Measurements from ENCODE around the gene SLC4A1AP. TPM values are rescaled to one million over a fixed set of nuclear protein-coding genes. Genes with fewer than 3 reads are reported as not detected.

Gene SLC4A1AP
- total and polyA plus RNA-seq, 2 of the 13 experiments (the other 11 are each of a cell fraction or from before 2014, with no cell fraction given), result 15.3 to 44.6 TPM

- TF ChIP-seq XRCC5 (optimal IDR thresholded peaks at IDR 0.05; ENCODE audit: low read length) (no peak), NFIB (CRISPR knock-in tag; IDR thresholded peaks at IDR 0.05; ENCODE audit: borderline replicate concordance) (no peak)
- TF ChIP-seq, protein P1, sequence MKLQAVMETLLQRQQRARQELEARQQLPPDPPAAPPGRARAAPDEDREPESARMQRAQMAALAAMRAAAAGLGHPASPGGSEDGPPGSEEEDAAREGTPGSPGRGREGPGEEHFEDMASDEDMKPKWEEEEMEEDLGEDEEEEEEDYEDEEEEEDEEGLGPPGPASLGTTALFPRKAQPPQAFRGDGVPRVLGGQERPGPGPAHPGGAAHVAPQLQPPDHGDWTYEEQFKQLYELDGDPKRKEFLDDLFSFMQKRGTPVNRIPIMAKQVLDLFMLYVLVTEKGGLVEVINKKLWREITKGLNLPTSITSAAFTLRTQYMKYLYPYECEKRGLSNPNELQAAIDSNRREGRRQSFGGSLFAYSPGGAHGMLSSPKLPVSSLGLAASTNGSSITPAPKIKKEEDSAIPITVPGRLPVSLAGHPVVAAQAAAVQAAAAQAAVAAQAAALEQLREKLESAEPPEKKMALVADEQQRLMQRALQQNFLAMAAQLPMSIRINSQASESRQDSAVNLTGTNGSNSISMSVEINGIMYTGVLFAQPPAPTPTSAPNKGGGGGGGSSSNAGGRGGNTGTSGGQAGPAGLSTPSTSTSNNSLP (IDR thresholded peaks at IDR 0.05; ENCODE audit: low read depth, low read length), result no peak
Observed at GRCh38 chr2:27627963-27628766, 35.5 kb upstream of the SLC4A1AP start (continued).

DNA sequence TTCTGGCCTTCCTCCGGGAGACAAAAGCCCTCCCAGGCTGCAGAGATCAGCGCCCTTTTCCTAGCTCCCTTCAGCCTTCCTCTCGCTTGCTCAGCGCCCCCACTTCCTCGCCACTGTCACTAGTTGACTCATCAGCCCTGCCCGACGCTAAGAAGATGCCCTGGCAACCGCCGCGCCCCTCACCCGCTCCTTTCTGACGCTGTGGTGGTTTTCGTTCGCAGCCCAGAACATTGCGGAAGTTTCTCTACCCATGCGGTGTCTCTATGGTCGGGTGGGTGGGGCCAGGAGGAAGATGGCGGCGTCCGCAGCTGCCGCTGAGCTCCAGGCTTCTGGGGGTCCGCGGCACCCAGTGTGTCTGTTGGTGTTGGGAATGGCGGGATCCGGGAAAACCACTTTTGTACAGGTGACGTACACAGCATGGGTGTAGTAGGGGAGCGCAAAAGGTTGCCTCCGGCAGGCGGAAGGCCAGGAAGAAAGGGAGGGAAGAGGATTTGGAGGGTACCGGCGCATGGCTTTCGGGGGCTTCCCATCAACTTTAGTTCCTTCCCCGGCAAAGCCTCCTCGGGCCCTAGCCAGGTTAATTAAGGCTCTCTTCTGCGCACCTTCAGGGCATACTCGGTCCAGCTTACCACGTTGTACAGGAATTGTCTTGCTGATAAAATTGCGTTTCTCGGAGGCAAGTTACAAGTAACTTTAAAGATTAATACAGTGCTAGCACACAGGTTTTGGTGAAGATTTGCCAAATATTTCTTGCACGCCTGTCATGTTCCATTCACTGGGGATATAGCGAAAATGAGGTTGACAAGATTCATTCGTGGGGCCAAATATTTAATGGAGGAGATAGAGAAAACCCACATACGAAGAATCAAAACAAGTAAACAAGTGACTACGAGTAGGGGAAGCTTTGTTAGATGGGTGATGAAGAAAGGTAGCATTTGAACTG, 34.7 kb upstream of the SLC4A1AP start, which contains the start of the genes CCDC121 and GPN1:
Gene CCDC121 (minus strand): TSS at position 246 of the 943 bp plus-strand sequence. CDS start 1,213 bp downstream, outside the sequence.
Gene GPN1 (plus strand): TSS at position 284 of the 943 bp plus-strand sequence. CDS start 9 bp downstream, at position 293.
- Histone ChIP-seq H3K9ac (ENCODE audit: insufficient read depth, low read depth, low read length) (peak within 1 kb of the TSS; percentile 89), H4K20me1 (ENCODE audit: insufficient read depth, low read length) (no peaks in the 10 kb centered on the region), H3K4me1 (ENCODE audit: insufficient read depth, low read length) (peaks cover 24% of the 10 kb centered on the region), H2AFZ (ENCODE audit: low read length) (peak within 1 kb of the TSS; percentile 94), H3K4me2 (ENCODE audit: low read depth, low read length) (peak within 1 kb of the TSS; percentile 97), H3K79me2 (ENCODE audit: insufficient read depth, low read length) (peaks cover 10% of the 10 kb centered on the region), H3K27ac (ENCODE audit: extremely low read length, insufficient read depth, low read length) (peak within 1 kb of the TSS; percentile 65), H3K36me3 (replicated peaks in 1 of 2; ENCODE audit: control insufficient read depth in 1 of 2, insufficient read depth in 2 of 2, low read length in 2 of 2) (peaks cover 7 to 33% of the 10 kb centered on the region in 2 experiments), H3K4me3 (replicated peaks in 1 of 3; ENCODE audit: insufficient read depth in 1 of 3, low read depth in 2 of 3, low read length in 3 of 3) (peak within 1 kb of the TSS; percentile 83 to 99 (median 97)), H3K9me3 (ENCODE audit: low read length) (no peaks in the 10 kb centered on the region), H3K27me3 (ENCODE audit: control insufficient read depth in 1 of 2, insufficient read depth in 2 of 2, low read length in 2 of 2) (no peaks in the 10 kb centered on the region; a peak in 1 of 5 replicates)
- CTCF ChIA-PET (ENCODE audit: low intra/inter-chr PET ratio, low total read pairs), result no interaction called here
- intact Hi-C loops (cut with micrococcal nuclease; ENCODE audit: unreplicated experiment) (loop anchor here (1.0 to 5.0 kb wide), 2 partner anchors 33 to 221 kb away; partner anchors contain the start of genes SLC4A1AP and SUPT7L), in situ Hi-C loops (cut with HindIII; ENCODE audit: extremely low pct_ligation_motif_present, low pct_unique_long_range_greater_than_20kb) (no loop called here)
- WGBS (ENCODE audit: low lambda C conversion rate), result under 1% methylated on average over 44 of the region's 44 CpGs
- TSS peak; percentile 55 for BruUV-seq (replicated peaks)
- peak; percentile 88 for DNase-seq (ENCODE audit: low spot score)
- POLR2A ChIA-PET, result interaction anchor here (0.6 to 2.9 kb wide), 11 partner anchors 16 to 558 kb away, joined by 3 to 25 read pairs (median 4); partner anchors contain the start of genes GTF3C2, NRBP1, OST4 and PPM1G
- peak; percentile 98 for ATAC-seq
- FAIRE-seq, result no peak
- TF ChIP-seq, protein P2, sequence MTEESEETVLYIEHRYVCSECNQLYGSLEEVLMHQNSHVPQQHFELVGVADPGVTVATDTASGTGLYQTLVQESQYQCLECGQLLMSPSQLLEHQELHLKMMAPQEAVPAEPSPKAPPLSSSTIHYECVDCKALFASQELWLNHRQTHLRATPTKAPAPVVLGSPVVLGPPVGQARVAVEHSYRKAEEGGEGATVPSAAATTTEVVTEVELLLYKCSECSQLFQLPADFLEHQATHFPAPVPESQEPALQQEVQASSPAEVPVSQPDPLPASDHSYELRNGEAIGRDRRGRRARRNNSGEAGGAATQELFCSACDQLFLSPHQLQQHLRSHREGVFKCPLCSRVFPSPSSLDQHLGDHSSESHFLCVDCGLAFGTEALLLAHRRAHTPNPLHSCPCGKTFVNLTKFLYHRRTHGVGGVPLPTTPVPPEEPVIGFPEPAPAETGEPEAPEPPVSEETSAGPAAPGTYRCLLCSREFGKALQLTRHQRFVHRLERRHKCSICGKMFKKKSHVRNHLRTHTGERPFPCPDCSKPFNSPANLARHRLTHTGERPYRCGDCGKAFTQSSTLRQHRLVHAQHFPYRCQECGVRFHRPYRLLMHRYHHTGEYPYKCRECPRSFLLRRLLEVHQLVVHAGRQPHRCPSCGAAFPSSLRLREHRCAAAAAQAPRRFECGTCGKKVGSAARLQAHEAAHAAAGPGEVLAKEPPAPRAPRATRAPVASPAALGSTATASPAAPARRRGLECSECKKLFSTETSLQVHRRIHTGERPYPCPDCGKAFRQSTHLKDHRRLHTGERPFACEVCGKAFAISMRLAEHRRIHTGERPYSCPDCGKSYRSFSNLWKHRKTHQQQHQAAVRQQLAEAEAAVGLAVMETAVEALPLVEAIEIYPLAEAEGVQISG (CRISPR knock-in tag; IDR thresholded peaks at IDR 0.05), result peak; percentile 100
- TF ChIP-seq TRIM22 (IDR thresholded peaks at IDR 0.05) (no peak), ZNF484 (CRISPR knock-in tag; IDR thresholded peaks at IDR 0.05; ENCODE audit: borderline replicate concordance, low read depth) (no peak), ZNF572 (CRISPR knock-in tag; IDR thresholded peaks at IDR 0.05) (no peak), ZNF224 (CRISPR knock-in tag; IDR thresholded peaks at IDR 0.05) (no peak), ASH2L (IDR thresholded peaks at IDR 0.05; ENCODE audit: insufficient read length, low read depth, low read length) (peak; percentile 95), SP2 (CRISPR knock-in tag; IDR thresholded peaks at IDR 0.05) (peak; percentile 34; the same call in 1 of the 2 replicates)
- TF ChIP-seq, protein P3, sequence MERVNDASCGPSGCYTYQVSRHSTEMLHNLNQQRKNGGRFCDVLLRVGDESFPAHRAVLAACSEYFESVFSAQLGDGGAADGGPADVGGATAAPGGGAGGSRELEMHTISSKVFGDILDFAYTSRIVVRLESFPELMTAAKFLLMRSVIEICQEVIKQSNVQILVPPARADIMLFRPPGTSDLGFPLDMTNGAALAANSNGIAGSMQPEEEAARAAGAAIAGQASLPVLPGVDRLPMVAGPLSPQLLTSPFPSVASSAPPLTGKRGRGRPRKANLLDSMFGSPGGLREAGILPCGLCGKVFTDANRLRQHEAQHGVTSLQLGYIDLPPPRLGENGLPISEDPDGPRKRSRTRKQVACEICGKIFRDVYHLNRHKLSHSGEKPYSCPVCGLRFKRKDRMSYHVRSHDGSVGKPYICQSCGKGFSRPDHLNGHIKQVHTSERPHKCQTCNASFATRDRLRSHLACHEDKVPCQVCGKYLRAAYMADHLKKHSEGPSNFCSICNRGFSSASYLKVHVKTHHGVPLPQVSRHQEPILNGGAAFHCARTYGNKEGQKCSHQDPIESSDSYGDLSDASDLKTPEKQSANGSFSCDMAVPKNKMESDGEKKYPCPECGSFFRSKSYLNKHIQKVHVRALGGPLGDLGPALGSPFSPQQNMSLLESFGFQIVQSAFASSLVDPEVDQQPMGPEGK (CRISPR knock-in tag; IDR thresholded peaks at IDR 0.05), result peak; percentile 65

Measured in HepG2 (cell line).